ENCODE results near the gene WNT4.

GRCh38 chr1:22188914-22189313 lies 46.0 kb upstream of the WNT4 start:
- TF ChIP-seq POLR2A (IDR thresholded peaks at IDR 0.05) (no peak), CTCF (IDR thresholded peaks at IDR 0.05) (no peak)
